GOT3 (cell line): ENCODE results near the gene CYB5R4.
"Not testable (repeated sequence)": the region's sequence is repeated elsewhere in the genome, so short reads cannot be mapped to it uniquely, and the experiment has no call there.

Experiments used
- DNase-seq: peaks from one replicate; lab custom pipeline; 2025; ENCODE audit warnings: mixed read lengths; lab: John Stamatoyannopoulos, UW

The CYB5R4 gene

GRCh38 chr6:83862776-83863471 lies 3.4 kb downstream of the CYB5R4 start:
- DNase-seq, result no peak

GRCh38 chr6:83867043-83867442 lies 7.6 kb downstream of the CYB5R4 start:
- DNase-seq, result no peak

- no peak for DNase-seq
These were observed 8.2 kb downstream of the CYB5R4 start for GRCh38 chr6:83867527-83868161.

- no peak for DNase-seq
These were observed 9.2 kb downstream of the CYB5R4 start for GRCh38 chr6:83868639-83869038.

- no peak for DNase-seq
These were observed 11.2 kb downstream of the CYB5R4 start for GRCh38 chr6:83870649-83871048.

- DNase-seq, result no peak
These were observed 13.1 kb downstream of the CYB5R4 start for GRCh38 chr6:83872386-83873118.

- DNase-seq, result no peak
These were observed 14.4 kb downstream of the CYB5R4 start for GRCh38 chr6:83873869-83874268.

GRCh38 chr6:83875843-83876242 lies 16.4 kb downstream of the CYB5R4 start:
- no peak for DNase-seq

- no peak for DNase-seq
These were observed 19.6 kb downstream of the CYB5R4 start for GRCh38 chr6:83878902-83879644.

GRCh38 chr6:83879746-83880145 lies 20.3 kb downstream of the CYB5R4 start:
- no peak for DNase-seq

GRCh38 chr6:83883240-83883639 lies 23.8 kb downstream of the CYB5R4 start:
- no peak for DNase-seq

- no peak for DNase-seq
These were observed 25.0 kb downstream of the CYB5R4 start for GRCh38 chr6:83884523-83884922.

- DNase-seq, result no peak
These were observed 26.5 kb downstream of the CYB5R4 start for GRCh38 chr6:83885984-83886383.

GRCh38 chr6:83889621-83890020 lies 30.1 kb downstream of the CYB5R4 start:
- DNase-seq, result no peak

- no peak for DNase-seq
These were observed 31.0 kb downstream of the CYB5R4 start for GRCh38 chr6:83890520-83890919.

- no peak for DNase-seq
These were observed 32.1 kb downstream of the CYB5R4 start for GRCh38 chr6:83891586-83891985.

- DNase-seq, result no peak
These were observed 33.5 kb downstream of the CYB5R4 start for GRCh38 chr6:83893024-83893423.

- DNase-seq, result not testable (repeated sequence)
These were observed 37.6 kb downstream of the CYB5R4 start for GRCh38 chr6:83897094-83897493.

- DNase-seq, result no peak
These were observed 42.1 kb downstream of the CYB5R4 start for GRCh38 chr6:83901624-83902023.

GRCh38 chr6:83904395-83904794 lies 44.9 kb downstream of the CYB5R4 start:
- DNase-seq, result no peak

- no peak for DNase-seq
These were observed 46.2 kb downstream of the CYB5R4 start for GRCh38 chr6:83905648-83906047.

- DNase-seq, result not testable (repeated sequence)
These were observed 48.3 kb downstream of the CYB5R4 start for GRCh38 chr6:83907623-83908390.
